HG02884 (cell line): ENCODE data around the gene TAS1R3.

Experiments
- ATAC-seq: cut with Tn5 transposase; IDR thresholded peaks from one replicate; pipeline ENCODE4 v1.9.1; 2021; ENCODE audit warnings: mild to moderate bottlenecking, moderate library complexity; ENCODE audit not compliant: unreplicated experiment

TAS1R3 gene

GRCh38 chr1:1320666-1321448 lies 10.2 kb upstream of the TAS1R3 start:
- no peak for ATAC-seq

GRCh38 chr1:1321477-1321876 lies 9.6 kb upstream of the TAS1R3 start:
- no peak for ATAC-seq

- no peak for ATAC-seq
Measured at GRCh38 chr1:1322418-1322817, 8.7 kb upstream of the TAS1R3 start.

- no peak for ATAC-seq
Measured at GRCh38 chr1:1322952-1323351, 8.1 kb upstream of the TAS1R3 start.

- peak; percentile 18 for ATAC-seq
Measured at GRCh38 chr1:1324084-1324523, 7.0 kb upstream of the TAS1R3 start.

GRCh38 chr1:1324524-1325287 lies 6.4 kb upstream of the TAS1R3 start, which contains the start of the genes CPTP and INTS11:
Gene CPTP (plus strand): TSS chr1:1324802. CDS start chr1:1326911, 2,109 bp downstream.
Gene INTS11 (minus strand): TSS chr1:1324660. CDS start chr1:1324608, 52 bp downstream.
- ATAC-seq: peak; percentile 76

GRCh38 chr1:1325288-1326074 lies 5.6 kb upstream of the TAS1R3 start:
- ATAC-seq: no peak

GRCh38 chr1:1326075-1326605 lies 4.9 kb upstream of the TAS1R3 start:
- no peak for ATAC-seq

GRCh38 chr1:1327291-1327690 lies 3.8 kb upstream of the TAS1R3 start:
- ATAC-seq: no peak

GRCh38 chr1:1328254-1328653 lies 2.8 kb upstream of the TAS1R3 start:
- no peak for ATAC-seq

- ATAC-seq: no peak
Measured at GRCh38 chr1:1329304-1330210, 1.5 kb upstream of the TAS1R3 start.

- ATAC-seq: no peak
Measured at GRCh38 chr1:1330366-1331067, 563 bp upstream of the TAS1R3 start.

GRCh38 chr1:1332031-1332755 lies 1.1 kb downstream of the TAS1R3 start:
- no peak for ATAC-seq

- no peak for ATAC-seq
Measured at GRCh38 chr1:1332774-1333480, 1.8 kb downstream of the TAS1R3 start.

GRCh38 chr1:1333551-1334241 lies 2.6 kb downstream of the TAS1R3 start:
- ATAC-seq: no peak

GRCh38 chr1:1334835-1335234 lies 3.8 kb downstream of the TAS1R3 start:
- ATAC-seq: no peak

GRCh38 chr1:1335283-1335682 lies 4.2 kb downstream of the TAS1R3 start:
- ATAC-seq: no peak
